EL (cell line): ENCODE measurements around the gene LRRC19.
A peak's percentile ranks its signal among the peaks of the same experiment; 100 is the strongest.

ENCODE experiments used
- DNase-seq: peaks from one replicate; pipeline ENCODE4 v3.0.0-alpha.2; 2016

Gene LRRC19

GRCh38 chr9:27005491-27005890 lies at the start of gene LRRC19:
TSS of gene LRRC19 (minus strand) at chr9:27005672. CDS start at chr9:26999694, 5,978 bp downstream.
- DNase-seq: no peak

GRCh38 chr9:27054841-27055240 lies 49.4 kb upstream of the LRRC19 start:
- no peak for DNase-seq

- DNase-seq: no peak
Measured at GRCh38 chr9:27054125-27054524, 48.7 kb upstream of the LRRC19 start.

GRCh38 chr9:27053369-27054022 lies 48.0 kb upstream of the LRRC19 start:
- DNase-seq: peak; percentile 1

GRCh38 chr9:27047136-27047535 lies 41.7 kb upstream of the LRRC19 start:
- no peak for DNase-seq

- DNase-seq: no peak
Measured at GRCh38 chr9:27043176-27043575, 37.7 kb upstream of the LRRC19 start.

GRCh38 chr9:27042476-27042875 lies 37.0 kb upstream of the LRRC19 start:
- DNase-seq: no peak

GRCh38 chr9:27041746-27042145 lies 36.3 kb upstream of the LRRC19 start:
- no peak for DNase-seq

- no peak for DNase-seq
Measured at GRCh38 chr9:27037499-27037898, 32.0 kb upstream of the LRRC19 start.

- DNase-seq: peak; percentile 53
Measured at GRCh38 chr9:27033815-27034403, 28.4 kb upstream of the LRRC19 start.

- no peak for DNase-seq
Measured at GRCh38 chr9:27029186-27029585, 23.7 kb upstream of the LRRC19 start.

- DNase-seq: no peak
Measured at GRCh38 chr9:27022920-27023319, 17.4 kb upstream of the LRRC19 start.

GRCh38 chr9:27019589-27019988 lies 14.1 kb upstream of the LRRC19 start:
- no peak for DNase-seq

- DNase-seq: no peak
Measured at GRCh38 chr9:27003426-27004077, 1.9 kb downstream of the LRRC19 start.

GRCh38 chr9:26995810-26996209 lies 9.7 kb downstream of the LRRC19 start:
- DNase-seq: no peak

- no peak for DNase-seq
Measured at GRCh38 chr9:26983340-26983739, 22.1 kb downstream of the LRRC19 start.

- DNase-seq: peak; percentile 54
Measured at GRCh38 chr9:26975728-26976707, 29.5 kb downstream of the LRRC19 start.

- DNase-seq: no peak
Measured at GRCh38 chr9:26974927-26975326, 30.5 kb downstream of the LRRC19 start.

- DNase-seq: no peak
Measured at GRCh38 chr9:26973989-26974388, 31.5 kb downstream of the LRRC19 start.

GRCh38 chr9:26971721-26972120 lies 33.8 kb downstream of the LRRC19 start:
- no peak for DNase-seq

- DNase-seq: no peak
Measured at GRCh38 chr9:26956860-26957233, 48.6 kb downstream of the LRRC19 start.

- peak; percentile 99 for DNase-seq
Measured at GRCh38 chr9:26955921-26956859, 49.3 kb downstream of the LRRC19 start, which contains the start of gene IFT74. TSS of gene IFT74 (plus strand) at chr9:26956412. CDS start at chr9:26961968, 5,556 bp downstream.
